Activated T-cell treated with anti-CD3 and anti-CD28 coated beads for 4 hours (primary cell): Measurements from ENCODE around the gene PAOX.

Experiments used
- DNase-seq: peaks from one replicate; pipeline ENCODE4 v3.0.0-alpha.2; 2020

The PAOX gene

DNA sequence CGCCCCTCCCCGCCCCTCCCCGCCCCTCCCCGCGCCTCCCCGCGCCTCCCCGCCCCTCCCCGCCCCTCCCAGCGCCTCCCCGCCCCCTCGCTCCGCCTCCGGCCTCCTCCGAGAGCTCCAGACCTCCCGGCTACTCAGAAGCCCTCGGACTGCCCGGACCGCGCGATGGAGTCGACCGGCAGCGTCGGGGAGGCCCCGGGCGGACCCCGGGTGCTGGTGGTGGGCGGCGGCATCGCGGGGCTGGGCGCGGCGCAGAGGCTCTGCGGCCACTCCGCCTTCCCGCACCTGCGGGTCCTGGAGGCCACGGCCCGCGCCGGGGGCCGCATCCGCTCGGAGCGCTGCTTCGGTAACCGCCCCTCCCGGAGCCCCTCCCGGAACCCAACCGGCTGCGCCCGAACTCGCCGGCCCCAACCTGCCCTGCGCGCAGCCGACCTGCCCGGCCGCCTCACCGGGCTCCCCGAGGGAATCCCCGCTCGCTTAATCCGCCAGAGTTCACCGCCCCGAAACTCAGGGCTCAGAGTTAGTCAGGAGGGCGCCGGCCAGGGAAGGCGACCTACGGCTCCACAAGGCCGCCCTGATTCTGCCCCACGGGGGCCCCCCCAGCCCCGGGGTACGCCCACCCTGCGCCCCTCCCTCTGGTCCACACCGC is at the start of gene PAOX:
Gene PAOX, plus strand, starts transcription at position 111 of the 649 bp plus-strand sequence. Its CDS starts 55 bp downstream, at position 166.
- DNase-seq, result no peak

DNA sequence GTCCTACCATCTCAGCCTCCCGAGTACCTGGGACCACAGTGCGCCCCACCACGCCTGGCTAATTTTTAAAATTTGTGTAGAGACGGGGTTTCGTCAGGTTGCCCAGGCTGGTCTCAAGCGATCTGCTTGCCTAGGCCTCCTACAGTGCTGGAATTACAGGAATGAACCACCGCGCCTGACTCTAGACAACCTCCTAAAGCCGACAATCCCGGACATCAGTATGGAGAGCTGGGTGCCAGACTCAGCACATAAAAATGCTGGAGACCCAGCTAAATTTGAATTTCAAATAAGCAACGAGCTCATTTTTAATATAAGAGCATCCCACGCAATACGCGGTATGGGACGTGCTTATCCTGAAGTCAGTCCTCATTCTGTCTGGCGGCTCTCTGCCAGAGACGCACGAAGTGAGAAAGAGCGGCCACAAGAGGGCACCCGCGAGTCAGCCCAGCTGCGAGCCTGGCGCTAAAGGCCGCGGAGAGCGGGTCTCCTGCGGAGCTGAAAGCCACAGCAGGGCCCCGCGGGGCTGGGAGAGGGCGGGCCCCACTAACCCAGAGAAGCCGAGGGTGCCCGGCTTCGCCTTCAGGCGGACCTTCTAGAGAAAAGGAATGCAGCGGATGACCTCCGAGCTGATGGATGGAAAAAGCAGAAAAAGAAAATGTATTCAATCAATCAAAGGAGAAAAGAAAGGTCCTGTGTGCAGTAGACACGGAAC is 49.4 kb upstream of the PAOX start:
- peak; percentile 79 for DNase-seq

DNA sequence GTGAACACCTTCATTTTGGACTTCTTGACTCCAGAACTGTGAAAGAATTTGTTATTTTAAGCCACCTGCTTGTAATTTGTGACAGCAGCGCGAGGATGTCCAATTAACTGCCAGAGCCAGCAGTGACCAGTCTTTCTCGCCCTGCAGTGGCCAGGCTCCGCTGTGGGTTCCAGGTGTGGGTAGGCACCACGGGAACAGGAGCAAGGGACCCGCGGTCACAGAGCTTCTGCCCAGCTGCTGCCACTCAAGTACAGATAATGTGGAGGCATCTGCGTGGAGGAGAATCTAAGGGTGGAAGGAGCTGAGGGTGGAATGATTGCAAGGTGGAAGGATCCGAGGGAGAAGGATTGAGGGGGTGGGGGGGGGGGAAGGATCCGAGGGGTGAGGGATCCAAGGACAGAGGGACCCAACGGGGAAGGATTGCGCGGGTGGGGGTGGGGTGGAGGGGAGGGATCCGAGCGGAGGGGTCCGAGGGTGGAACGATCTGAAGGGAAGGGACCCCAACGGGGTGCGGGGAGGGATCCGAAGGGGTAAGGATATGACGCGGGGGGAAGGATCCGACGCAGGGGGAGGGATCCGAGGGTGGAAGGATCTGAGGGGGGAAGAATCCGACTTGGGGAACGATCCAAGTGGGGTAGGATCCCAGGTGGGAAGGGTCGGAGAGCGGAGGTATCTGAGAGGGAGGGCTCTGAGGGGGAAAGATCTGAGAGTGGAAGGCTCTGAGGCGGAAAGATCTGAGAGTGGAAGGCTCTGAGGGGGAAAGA is 45.9 kb upstream of the PAOX start:
- DNase-seq, result no peak

DNA sequence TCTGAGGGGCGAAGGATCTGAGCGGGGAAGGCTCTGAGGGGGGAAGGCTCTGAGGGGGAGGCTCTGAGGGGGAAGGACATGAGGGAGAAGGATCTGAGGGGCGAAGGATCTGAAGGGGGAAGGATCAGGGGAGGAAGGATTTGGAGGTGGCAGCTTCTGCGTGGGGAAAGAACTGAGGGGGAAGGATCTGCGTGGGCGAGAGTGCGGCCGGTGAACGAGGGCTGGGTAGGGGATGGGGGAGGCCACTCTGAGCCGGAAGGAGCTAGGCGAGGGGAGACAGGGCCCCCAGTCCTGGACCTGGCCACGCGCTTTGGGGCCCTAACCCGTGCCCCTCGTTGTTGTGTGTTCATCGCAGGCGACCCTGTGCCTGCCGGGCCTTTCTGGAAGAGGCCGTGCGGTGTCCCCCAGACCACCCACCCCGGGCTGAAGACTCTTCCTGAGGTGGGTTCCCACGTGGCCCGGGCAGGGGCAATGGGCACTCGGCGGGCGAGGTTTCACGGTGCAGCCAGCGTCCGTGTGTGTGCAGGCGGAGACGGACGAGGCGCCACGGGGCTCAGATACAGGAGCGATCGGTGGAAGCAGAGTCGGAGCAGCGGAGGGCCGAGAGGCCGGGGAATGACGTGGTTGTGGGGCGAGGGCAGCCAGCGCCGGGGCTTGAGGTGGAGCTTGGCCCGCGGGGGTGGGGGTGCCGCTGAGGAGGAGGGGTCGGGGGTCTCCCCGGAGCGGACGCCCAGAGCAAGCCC is 44.4 kb upstream of the PAOX start:
- peak; percentile 32 for DNase-seq

DNA sequence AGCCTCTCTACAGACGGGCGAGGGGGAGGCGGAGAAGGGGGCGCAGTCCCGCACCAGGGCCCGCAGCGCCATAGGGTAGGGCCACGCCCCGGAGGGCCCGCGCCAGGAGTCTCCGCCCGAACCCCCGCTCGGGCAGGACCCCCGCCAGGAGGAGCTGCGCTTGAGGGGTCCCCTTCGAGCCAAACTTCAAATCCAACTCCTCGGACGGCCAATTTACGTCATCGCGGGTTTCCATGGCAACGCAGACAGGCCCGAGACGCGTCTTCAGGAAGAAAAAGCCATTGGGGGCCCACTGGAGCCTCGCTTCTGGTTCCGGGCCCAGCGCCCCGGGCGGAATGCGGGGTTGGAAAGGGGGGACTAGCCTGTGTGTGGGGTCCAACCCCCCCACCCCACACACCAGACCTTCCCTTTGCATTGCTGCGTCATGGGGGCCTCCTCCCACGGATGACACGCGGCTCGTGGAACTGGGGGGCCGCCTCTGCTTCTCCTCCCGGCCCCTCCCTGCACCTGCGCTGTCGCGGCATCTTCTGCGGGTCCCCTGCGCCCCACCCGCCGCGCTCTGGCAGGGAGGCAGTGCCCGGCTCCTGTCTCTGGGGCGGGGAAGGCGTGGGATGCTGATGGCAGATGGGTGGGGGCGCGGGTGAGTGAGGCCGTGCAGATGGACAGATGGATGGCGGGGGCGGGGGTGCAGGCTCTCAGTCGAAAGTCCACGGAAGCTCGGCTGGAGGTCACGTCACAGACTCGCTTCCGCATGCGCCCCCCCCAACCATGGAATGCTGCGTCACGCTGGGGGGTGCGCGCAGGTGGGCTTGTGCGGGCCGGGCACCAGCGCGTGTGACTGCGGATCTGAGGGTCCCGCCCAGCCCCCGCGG is 43.6 kb upstream of the PAOX start:
- DNase-seq, result peak; percentile 76

DNA sequence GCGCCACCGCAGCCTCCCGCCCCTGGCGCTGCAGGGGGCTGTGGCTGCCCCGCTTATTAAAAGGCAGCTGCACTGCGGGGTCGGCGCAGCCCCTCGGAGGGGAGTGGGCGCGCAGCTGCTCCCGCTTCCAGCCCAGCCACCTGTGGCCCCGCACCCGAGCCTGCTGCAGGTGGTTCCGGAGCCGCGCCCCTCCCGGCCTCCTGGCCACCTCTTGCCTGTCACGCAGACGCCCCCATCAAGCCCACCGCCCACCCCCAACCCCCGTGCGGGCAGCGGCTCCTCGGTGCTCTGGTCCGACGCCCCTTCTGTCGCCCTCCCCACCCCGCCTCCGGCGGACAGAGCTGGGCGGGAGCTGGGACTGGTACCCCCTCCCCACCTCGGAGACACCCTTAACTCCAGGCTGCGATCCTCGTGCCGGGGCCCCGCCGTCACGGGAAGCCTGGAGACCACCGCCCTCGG is 42.9 kb upstream of the PAOX start:
- no peak for DNase-seq

DNA sequence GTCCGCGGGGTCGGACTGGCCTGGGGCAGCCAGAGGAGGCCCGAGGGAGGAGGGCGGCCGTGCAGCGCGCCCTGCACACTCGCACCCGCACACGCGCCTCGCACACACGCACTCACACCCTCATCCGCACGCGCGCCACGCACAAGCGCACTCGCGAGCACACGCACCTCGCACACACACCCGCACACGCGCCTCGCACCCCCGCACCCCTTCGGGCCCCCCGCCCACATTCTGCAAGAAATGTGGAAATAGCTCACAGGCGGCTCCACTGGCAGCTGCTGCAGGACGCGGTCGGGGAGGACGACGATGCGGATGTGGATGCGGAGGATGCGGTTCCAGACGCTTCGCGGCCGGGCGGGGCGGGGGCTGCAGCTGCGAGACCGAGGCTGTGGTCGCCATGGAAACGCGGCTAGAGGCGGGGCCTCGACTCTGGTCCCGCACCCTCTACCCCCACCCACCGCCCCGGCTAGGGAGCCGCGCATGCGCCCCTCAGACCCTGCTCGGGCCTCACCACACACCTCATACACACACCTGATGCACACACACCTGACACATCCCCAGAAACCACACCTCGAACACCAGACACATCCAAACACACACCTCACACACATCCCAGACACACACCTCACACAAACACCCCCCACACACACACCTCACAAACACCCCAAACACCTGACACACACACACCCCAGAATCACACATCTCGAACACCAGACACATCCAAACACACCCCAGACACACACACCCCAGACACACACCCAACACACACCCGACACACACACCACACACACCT is 42.3 kb upstream of the PAOX start, which contains the start of gene CALY:
Gene CALY, minus strand, starts transcription at position 320 of the 793 bp plus-strand sequence. CDS start 7,907 bp downstream, outside the sequence.
- DNase-seq, result peak; percentile 66

DNA sequence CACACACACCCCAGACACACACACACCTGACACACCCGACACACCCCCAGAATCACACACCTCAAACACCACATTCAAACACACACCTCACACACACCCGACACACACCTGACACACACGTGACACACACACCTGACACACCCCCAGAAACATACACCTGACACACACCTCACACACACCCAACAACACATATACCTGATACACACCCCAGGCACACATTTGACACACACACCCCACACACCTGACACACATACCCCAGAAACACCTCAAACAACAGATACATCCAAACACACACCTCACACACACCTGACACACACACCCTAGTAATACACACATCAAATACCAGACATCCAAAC is 41.7 kb upstream of the PAOX start:
- no peak for DNase-seq

DNA sequence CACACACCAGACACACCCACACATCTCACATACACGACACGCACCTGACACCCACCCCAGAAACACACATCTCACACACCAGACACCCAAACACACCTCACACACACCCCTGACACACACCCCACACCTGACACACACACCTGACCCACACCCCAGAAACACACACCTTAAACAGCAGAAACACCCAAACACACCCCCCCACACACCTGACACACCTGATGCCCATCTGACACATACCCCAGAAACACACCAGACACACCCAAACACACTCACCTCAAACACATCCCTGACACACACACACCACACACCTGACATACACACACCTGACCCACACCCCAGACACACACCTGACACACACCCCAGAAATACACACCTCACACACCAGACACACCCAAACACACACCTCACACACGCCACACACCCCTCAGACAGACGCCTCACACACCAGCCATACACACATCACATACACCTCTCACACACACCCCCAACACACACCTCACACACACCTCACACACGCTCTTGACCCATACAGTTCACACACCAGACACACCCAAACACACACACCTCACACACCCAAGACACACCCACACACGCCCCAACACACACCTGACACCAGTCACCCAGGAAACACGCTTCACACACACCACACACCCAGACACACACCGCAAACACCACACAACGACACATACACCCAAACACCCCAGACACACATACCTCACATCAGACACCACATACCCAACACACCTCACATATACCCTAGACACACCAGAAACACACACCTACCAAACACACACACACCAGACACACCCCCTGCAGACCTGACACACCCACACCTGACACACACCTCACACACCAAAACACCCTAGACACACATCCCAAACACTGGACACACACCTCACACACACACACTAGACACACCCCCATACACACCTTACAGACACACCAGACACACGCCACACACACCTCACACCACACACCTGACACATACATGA is 40.7 kb upstream of the PAOX start:
- DNase-seq, result no peak

DNA sequence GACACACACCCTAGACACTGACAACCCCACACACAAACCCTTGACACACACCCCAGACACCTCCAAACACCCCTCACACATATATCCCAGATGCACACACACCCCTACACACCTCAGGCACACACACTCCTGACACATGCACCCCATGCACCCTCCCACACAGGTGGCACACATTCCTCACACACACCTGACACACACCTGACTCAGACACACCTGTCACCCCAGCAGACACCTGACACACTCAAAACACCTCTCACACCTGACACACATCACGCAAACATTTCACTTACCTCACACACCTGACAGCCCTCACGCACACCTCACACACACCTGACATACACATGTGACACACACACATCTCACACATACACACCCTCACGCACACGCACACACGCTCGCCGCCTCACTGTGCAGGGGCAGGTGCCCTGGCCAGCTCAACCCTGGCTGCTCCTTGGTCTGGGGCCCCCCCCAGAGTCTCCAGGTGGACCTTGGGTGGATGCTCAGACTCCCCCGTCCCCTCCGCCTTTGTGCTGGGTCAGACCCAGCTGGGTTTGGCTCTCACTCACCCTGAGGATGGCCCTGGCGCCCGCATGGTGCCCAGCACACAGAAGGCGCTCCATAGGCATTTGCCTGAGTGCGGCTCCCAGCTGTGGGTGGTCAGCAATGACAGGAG is 39.2 kb upstream of the PAOX start:
- DNase-seq, result no peak

DNA sequence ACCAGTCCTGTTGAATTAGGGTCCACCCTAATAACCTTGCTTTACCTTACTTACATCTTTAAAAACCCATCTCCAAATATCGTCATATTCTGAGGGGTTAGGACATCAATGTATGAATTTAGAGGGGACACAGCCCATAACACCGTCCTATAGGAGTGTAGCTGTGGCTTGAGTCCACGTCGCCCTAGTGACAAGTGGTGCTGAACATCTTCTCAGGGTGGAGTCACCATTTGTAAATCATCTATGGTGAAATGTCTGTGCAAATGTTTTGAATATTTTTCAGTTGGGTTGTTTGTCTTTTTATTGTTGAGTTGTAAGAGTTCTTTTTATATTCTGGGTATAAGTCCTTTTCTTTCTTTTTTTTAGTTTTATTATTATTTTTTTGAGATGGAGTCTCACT is 37.1 kb upstream of the PAOX start:
- DNase-seq, result no peak

DNA sequence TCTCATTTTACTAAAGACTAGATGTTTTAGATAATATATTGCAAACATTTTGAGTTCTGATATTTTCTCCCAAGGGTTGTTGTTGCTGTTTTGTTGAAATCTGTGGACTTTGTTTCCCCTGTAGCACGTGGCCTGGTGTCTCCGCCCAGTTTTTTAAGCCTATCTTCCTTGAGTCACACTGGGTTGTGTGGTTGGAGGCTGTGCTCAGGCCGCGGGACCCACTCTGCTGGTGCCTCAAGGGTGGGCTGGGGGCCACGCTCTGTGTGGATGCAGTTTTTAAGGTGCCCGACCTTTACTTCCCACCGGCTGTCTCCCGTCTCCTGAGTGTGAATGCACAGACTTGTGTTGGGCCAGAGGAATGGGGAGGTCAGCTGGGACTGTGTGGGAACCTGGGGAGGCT is 36.1 kb upstream of the PAOX start:
- DNase-seq, result no peak

DNA sequence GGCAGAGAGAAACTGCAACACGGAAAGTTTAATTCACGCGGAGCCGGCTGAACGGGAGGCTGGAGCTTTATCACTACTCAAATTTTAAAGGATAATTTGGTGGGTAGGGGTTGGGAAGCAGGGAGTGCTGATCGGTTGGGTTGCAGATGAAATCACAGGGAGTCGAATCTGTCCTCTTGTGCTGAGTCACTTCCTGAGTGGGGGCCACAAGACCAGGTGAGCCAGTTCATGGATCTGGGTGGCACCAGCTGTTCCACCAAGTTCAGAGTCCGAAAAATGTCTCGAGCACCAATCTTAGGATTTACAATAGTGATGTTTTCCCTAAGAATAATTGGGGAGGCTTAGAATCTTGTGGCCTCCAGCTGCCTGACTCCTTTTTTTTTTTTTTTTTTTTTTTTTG is 35.5 kb upstream of the PAOX start:
- no peak for DNase-seq

DNA sequence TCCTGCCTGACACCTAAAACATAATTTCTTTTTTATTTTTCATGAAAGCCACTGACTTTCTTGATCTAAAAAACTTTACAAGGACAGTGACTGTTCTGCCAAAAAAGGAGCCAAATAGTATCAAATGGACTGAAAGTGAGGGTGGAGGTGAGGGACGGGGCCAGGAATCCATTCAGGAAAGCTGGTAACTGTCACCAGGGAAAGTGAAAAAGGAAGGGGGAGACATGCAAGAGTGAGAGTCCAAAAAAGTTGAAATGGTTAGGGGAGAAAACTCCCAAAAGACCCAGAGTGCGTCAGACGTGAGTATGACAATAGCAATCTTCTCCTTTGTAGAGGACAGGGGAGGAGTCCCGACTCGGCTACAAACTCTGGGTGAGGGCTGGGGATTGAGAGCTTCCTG is 34.8 kb upstream of the PAOX start:
- no peak for DNase-seq

DNA sequence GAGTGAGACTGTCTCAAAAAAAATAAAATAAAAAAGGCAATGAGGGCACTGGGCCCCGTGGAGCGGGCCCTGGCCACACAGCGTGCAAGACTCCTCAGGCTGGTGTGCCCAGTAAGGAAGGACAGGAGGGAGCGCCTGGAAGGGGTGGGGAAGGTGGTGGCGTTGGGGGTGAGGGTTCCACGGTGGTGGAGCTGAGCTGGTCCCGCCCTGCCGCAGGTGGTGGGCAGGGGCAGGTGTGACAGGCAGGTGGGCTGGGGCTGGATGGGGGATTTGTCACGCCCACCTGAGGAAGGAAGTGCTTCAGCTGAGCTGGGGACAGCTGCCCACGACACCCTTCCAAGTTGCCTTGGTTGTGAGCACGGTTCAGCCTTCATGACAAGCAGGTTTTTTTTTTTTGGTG is 32.6 kb upstream of the PAOX start:
- DNase-seq, result no peak

DNA sequence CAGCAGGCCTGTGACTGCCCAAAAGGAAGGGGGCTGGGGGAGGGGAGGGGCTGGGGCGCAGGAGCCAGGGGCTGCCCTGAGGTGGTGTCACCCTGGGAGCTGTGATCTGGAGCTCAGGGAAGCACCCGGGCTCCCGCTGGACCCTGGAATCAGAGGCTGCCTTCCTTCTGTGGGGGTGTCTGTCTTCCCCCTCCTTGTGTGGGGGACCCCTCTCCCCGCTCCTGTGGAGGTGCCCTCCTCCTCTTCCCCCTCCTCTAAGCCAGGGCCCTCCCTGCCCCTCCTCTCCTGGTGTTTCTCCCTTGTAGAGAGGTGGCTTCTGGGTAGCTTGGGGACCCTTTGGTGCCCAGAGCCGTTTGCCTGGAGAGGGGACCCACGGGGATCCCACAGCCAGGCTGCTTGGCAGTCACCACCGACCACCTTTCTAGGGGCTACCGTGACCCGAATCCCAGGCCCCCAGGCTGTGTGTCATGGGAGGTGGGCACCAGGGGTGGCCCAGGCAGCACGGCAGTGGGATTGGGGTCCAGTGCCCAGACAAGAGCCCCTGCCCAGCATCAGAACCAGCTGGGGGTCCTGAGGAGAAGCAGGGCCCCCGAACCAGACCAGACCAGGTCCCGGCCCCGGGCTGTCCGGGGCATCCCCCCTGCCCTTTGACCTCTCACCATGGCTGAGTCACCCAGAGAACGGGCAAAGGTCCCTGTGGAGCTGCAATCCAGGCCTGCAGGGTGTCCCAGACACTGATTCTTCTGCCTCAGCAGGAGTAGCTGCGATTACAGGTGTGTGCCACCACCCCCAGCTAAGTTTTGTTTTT is 31.1 kb upstream of the PAOX start:
- no peak for DNase-seq

DNA sequence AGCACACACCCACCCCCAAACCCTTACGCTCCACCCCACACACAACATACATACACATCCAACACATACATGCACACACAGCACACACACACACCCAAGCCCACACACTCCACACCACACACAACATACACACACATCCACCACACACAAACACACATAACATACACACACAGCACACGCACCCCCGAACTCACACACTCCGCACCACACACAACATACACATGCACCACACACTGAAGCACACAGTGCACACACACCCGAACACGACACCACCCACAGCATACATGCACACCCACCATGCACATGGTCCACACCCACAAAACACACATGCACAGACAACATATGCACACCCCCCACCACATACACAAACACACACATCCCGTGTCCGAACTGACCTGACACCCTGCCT is 29.9 kb upstream of the PAOX start:
- no peak for DNase-seq

DNA sequence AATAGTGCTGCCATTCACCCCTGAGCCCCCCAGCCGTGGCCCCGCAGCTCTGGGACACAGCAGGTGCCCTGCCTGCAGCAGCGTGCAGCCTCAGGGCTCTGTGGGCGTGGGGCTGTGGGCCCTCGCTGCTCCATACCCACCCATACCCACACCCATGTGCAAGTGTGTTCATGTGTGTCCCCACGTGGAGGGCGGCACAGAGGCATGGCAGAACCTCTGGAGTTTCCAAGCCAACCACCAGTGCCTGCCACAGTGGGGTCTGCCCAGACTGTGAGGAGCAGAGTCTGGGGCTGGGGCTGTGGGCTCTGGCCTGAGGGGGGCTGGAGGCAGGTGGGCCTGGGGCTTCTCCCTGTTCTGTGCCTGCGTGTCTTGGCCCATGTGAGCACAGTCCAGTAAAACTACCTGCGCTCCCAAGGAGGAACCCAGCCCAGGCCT is 29.5 kb upstream of the PAOX start:
- DNase-seq, result no peak
